ENCODE results near the gene GRK1.

The GRK1 gene

DNA sequence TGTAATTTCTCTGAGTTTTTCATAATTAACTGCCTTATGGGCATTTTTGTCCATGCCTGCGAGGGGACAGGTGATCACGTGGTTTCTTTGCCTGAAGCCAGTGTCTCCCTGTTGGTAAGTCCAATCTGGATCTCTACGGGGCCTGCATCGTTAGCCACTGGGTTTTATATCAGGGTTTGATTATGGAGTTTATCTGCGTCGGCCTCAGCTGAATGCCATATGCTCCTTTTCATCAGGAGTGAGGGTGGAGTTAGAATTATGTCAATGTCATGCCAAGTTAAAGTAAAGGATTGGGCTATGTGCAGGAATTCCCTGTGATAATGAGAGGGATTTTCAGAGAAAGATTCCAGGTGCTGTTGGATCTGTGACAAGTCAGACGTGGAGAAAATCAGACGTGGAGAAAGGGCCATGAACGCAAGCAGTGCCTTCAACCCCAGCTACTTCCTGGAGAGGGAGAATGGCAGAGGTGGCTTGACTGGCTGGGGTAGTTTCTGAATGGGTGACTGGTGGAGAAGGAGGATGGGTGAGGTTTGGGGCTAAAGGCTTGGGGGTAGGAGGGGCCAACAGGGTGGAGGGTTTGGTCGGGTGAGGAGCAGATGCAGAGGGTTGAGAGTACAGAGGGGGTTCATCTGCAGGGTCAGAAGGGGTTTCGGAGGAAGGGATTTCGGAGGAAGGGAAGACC is 116.3 kb downstream of the GRK1 start:
- DNase-seq: no peak

DNA sequence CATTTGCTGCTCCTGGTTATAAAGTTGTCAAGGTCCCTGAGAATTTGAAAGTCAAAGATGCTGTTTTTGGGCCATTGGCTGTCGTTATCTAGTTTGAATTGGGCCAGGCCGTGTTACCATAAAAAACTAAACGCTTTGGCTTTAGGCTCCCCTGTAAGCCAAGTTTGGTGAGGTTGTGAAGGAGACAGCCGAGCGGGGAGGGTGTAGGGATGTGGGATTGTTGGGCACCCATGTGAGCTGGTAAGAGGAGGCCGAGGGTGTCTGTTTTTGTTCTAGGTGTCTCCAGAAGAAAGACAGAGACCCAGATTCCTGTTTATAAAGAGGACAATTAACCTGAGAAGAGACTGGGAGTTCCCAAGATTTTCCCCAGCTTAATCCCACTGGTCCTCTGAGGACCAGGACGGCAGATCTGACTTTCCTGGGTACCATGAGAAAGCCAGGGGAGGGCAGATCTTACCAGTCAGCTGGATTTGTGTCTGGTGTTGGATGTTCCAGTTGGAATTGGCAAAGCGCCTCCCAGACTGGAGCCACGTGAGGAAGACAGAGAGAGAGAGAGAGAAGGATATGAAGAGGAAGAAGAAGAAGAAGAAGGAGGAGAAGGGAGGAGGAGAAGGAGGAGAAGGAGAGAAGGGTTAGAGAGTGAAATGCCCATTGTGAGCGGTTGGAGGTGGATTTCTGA is 117.1 kb downstream of the GRK1 start:
- DNase-seq: no peak

DNA sequence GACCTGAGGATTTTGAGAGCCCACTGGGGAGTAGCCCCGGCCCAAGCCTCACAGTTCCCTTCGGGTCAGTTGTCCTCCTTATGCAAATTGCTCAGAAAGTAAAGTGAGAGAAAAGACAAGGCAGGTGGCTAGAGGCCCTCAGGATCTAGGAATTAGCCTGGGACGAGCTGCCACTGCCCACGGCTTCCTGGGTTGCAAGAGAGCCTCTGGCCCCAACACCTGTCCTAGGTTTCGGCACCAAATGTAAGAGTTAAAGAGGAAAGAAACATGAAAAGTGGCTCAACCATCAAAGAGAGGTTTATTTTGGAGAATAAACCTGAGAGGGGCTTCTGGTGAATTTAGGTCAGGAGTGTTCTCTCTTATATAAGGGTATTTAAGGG is 117.6 kb downstream of the GRK1 start:
- no peak for DNase-seq

DNA sequence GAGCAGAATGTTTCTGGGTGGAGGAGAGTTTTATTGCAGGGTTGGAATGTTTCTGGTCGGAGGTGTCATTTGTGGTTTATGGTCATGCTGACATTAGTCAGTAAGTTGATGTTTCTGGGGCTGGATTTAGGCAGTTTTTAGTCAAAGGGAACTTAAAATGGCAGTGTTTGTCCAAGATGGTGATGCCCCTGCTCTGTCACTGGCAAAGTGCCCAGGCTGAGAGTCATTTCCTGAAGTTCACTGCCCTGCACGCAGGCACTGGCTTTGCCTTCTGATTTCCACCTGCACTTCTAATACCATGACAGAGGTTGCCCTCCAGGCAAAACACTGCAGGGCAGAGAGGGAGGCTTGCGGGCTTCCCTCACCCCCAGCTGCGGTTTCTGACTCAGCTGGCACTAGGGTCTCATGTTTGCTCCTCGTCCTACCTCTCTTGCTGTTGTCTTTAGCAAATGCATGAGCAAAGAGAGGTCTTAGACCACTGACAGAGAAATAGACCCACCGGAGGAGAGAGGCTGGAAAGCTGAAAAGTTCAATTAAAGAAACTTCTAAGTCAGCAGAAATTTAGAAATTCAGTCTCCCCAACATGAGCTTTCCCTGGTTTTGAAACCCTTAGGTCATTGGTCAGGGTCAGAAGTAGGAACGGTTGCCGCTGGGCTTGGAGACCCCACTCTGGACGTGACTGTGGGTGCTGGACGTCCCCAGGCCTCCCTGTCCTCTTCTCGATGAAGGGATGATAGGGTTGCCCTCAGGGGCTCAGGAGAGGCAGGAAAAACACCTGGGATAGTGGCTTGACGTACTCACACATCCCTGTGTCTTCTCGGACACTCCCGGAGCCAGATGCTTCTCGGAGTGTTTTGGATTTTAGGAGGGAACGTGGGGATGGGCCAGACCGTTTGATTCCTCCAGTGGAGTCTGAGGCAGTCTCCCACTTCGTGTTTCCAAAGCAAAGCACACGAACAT is 118.3 kb downstream of the GRK1 start:
- no peak for DNase-seq

DNA sequence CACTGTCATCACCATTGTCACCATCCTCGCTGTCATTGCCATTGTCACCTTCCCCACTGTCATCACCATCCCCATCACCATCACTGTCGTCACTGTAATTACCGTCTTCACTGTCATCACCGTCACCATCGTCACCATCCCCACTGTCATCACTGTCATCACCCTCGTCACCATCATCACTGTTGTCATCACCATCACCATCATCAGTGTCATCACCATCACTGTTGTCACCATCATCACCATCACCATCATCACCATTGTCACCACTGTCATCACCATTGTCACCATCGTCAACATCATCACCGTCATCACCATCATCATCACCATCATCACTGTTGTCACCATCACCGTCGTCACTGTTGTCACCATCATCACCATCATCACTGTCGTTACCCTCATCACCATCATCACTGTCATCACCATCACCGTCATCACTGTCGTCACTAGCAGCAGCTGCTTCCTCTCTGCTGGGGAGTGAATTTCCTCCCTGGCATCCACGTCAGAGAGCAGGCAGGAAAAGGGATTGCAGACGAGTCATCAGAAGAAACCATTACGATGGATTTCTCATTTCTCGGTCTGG is 119.3 kb downstream of the GRK1 start:
- no peak for DNase-seq

Measured in NCI-H2171 (cell line).